GM12878 (cell line): ENCODE results near the gene ST7. TPM values are rescaled to one million over a fixed set of nuclear protein-coding genes. Genes with fewer than 3 reads are reported as not detected.

Experiments
- BHLHE40 ChIP-seq, 2 experiments: fragments of 450-650 bp in 1 of 2; IDR thresholded peaks; 2 replicates each; pipeline ENCODE4 v1.6.1; 2011 to 2017; ENCODE audit warnings: low read depth in 2 of 2, borderline replicate concordance in 1 of 2, improper control_type of control experiment in 1 of 2, low read length in 1 of 2, mild to moderate bottlenecking in 1 of 2
- CBFB ChIP-seq: IDR thresholded peaks from 2 replicates; pipeline ENCODE4 v1.6.1; 2016; ENCODE audit warnings: antibody characterized with exemption, low read depth
- CHD1 ChIP-seq: IDR thresholded peaks from 2 replicates; pipeline ENCODE4 v1.6.1; 2012; ENCODE audit warnings: low read depth, low read length, improper control_type of control experiment
- CREB1 ChIP-seq: IDR thresholded peaks from 2 replicates; pipeline ENCODE4 v1.6.1; 2012; ENCODE audit warnings: low read depth, mild to moderate bottlenecking, inconsistent platforms
- CREM ChIP-seq: IDR thresholded peaks from 2 replicates; pipeline ENCODE4 v1.6.1; 2014; ENCODE audit warnings: antibody characterized with exemption, low read depth
- GABPA ChIP-seq: IDR thresholded peaks from 2 replicates; pipeline ENCODE4 v1.6.1; 2014; ENCODE audit warnings: antibody characterized with exemption, low read depth, mild to moderate bottlenecking, inconsistent platforms
- HSF1 ChIP-seq: fragments of 150-350 bp; IDR thresholded peaks from 2 replicates; pipeline ENCODE4 v1.6.1; 2014; ENCODE audit warnings: mild to moderate bottlenecking, low read depth, low read length
- IKZF1 ChIP-seq: fragments of 450-650 bp; conservative IDR thresholded peaks from 2 replicates; pipeline ENCODE4 v1.6.1; 2017; ENCODE audit warnings: antibody characterized with exemption, mild to moderate bottlenecking
- MTA3 ChIP-seq: IDR thresholded peaks from 2 replicates; pipeline ENCODE4 v1.6.1; 2012; ENCODE audit warnings: low read length, inconsistent platforms, borderline replicate concordance
- POLR2AphosphoS2 ChIP-seq: IDR thresholded peaks from 2 replicates; pipeline ENCODE4 v1.6.1; 2011; ENCODE audit warnings: low read depth, mild to moderate bottlenecking, low read length, improper control_type of control experiment, moderate library complexity
- RAD51 ChIP-seq: fragments of 450-650 bp; IDR thresholded peaks from 2 replicates; pipeline ENCODE4 v1.6.1; 2016; ENCODE audit warnings: moderate library complexity, mild to moderate bottlenecking, inconsistent platforms
- RCOR1 ChIP-seq: conservative IDR thresholded peaks from 2 replicates; pipeline ENCODE4 v1.6.1; 2012; ENCODE audit warnings: low read depth, low read length, improper control_type of control experiment
- SP1 ChIP-seq: IDR thresholded peaks from one replicate; pipeline ENCODE4 v1.6.1; 2011; ENCODE audit warnings: low read depth, low read length
- ZBTB4 ChIP-seq: fragments of 450-650 bp; formaldehyde crosslinking; IDR thresholded peaks from 2 replicates; pipeline ENCODE4 v1.4.0; 2022; ENCODE audit warnings: mild to moderate bottlenecking, moderate library complexity
- polyA plus RNA-seq, 11 experiments: library from polyadenylated mRNA; depleted of rRNA in 4 of 11; unstranded in 6 of 11; stranded (reverse) in 5 of 11; fragments of >200 nt; fragmentation: Nextera tagmentation in 4 of 11; fragmentation: Illumina TruSeq in 1 of 11; extraction: Ambion mirVana in 4 of 11; extraction: Trizol in 1 of 11; gene quantifications; 1 replicate in 1 of 11; 2 replicates in 10 of 11; pipeline versions ENCODE4 v1.2.1 to v1.2.3, GENCODE V29; 2011 to 2016; ENCODE audit warnings: inconsistent platforms in 2 of 11, missing spikeins in 2 of 11, low read depth in 1 of 11
- total RNA-seq, 4 experiments: library from RNA; depleted of rRNA in 3 of 4; stranded (reverse); fragments of >200 nt in 3 of 4; fragmentation: Illumina TruSeq in 1 of 4; extraction: Trizol in 1 of 4; gene quantifications; 2 replicates each; pipeline versions ENCODE4 v1.2.1 to v1.2.3, GENCODE V29; 2013 to 2021
- TF ChIP-seq, protein P1 (sequence below): fragments of 450-650 bp; IDR thresholded peaks from 2 replicates; pipeline ENCODE4 v1.6.1; 2017; ENCODE audit warnings: mild to moderate bottlenecking, moderate library complexity
- TF ChIP-seq, protein P2 (sequence below): IDR thresholded peaks from 2 replicates; pipeline ENCODE4 v1.6.1; 2011; ENCODE audit warnings: borderline replicate concordance, low read depth, mild to moderate bottlenecking, moderate library complexity, mixed read lengths, low read length; ENCODE audit not compliant: insufficient read depth; ENCODE audit errors: extremely low read length
- TF ChIP-seq, protein P3 (sequence below): IDR thresholded peaks from 2 replicates; pipeline ENCODE4 v1.6.1; 2012; ENCODE audit warnings: low read length, inconsistent platforms
- TF ChIP-seq, protein P4 (sequence below): IDR thresholded peaks from 2 replicates; pipeline ENCODE4 v1.6.1; 2012; ENCODE audit warnings: low read depth, low read length, improper control_type of control experiment

ST7 gene
- total and polyA plus RNA-seq, 10 of the 15 experiments (the other 5 are each of a cell fraction or from before 2014, with no cell fraction given) = 27.7 to 76.4 (median 53.6) TPM

- TF ChIP-seq CREB1 (0 out of 2 replicates have a peak, but pooled peaks have one; percentile 19), CREM (no peak), ZBTB4 (CRISPR knock-in tag) (no peak), CHD1 (no peak), BHLHE40 (IDR thresholded peaks at IDR 0.05; ENCODE audit: borderline replicate concordance in 1 of 2, low read depth in 2 of 2, low read length in 1 of 2) (peak in 1 of 2 experiments; percentile 57; a peak in 1 of 4 replicates), IKZF1 (no peak), MTA3 (no peak), GABPA (no peak), CBFB (no peak), RAD51 (peak; percentile 89), HSF1 (no peak), SP1 (no peak), RCOR1 (no peak), POLR2AphosphoS2 (no peak)
- TF ChIP-seq, protein P1, sequence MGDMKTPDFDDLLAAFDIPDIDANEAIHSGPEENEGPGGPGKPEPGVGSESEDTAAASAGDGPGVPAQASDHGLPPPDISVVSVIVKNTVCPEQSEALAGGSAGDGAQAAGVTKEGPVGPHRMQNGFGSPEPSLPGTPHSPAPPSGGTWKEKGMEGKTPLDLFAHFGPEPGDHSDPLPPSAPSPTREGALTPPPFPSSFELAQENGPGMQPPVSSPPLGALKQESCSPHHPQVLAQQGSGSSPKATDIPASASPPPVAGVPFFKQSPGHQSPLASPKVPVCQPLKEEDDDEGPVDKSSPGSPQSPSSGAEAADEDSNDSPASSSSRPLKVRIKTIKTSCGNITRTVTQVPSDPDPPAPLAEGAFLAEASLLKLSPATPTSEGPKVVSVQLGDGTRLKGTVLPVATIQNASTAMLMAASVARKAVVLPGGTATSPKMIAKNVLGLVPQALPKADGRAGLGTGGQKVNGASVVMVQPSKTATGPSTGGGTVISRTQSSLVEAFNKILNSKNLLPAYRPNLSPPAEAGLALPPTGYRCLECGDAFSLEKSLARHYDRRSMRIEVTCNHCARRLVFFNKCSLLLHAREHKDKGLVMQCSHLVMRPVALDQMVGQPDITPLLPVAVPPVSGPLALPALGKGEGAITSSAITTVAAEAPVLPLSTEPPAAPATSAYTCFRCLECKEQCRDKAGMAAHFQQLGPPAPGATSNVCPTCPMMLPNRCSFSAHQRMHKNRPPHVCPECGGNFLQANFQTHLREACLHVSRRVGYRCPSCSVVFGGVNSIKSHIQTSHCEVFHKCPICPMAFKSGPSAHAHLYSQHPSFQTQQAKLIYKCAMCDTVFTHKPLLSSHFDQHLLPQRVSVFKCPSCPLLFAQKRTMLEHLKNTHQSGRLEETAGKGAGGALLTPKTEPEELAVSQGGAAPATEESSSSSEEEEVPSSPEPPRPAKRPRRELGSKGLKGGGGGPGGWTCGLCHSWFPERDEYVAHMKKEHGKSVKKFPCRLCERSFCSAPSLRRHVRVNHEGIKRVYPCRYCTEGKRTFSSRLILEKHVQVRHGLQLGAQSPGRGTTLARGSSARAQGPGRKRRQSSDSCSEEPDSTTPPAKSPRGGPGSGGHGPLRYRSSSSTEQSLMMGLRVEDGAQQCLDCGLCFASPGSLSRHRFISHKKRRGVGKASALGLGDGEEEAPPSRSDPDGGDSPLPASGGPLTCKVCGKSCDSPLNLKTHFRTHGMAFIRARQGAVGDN = peak; percentile 76
- TF ChIP-seq, protein P2, sequence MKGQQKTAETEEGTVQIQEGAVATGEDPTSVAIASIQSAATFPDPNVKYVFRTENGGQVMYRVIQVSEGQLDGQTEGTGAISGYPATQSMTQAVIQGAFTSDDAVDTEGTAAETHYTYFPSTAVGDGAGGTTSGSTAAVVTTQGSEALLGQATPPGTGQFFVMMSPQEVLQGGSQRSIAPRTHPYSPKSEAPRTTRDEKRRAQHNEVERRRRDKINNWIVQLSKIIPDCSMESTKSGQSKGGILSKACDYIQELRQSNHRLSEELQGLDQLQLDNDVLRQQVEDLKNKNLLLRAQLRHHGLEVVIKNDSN = no peak
- TF ChIP-seq, protein P3, sequence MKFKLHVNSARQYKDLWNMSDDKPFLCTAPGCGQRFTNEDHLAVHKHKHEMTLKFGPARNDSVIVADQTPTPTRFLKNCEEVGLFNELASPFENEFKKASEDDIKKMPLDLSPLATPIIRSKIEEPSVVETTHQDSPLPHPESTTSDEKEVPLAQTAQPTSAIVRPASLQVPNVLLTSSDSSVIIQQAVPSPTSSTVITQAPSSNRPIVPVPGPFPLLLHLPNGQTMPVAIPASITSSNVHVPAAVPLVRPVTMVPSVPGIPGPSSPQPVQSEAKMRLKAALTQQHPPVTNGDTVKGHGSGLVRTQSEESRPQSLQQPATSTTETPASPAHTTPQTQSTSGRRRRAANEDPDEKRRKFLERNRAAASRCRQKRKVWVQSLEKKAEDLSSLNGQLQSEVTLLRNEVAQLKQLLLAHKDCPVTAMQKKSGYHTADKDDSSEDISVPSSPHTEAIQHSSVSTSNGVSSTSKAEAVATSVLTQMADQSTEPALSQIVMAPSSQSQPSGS = no peak
- TF ChIP-seq, protein P4, sequence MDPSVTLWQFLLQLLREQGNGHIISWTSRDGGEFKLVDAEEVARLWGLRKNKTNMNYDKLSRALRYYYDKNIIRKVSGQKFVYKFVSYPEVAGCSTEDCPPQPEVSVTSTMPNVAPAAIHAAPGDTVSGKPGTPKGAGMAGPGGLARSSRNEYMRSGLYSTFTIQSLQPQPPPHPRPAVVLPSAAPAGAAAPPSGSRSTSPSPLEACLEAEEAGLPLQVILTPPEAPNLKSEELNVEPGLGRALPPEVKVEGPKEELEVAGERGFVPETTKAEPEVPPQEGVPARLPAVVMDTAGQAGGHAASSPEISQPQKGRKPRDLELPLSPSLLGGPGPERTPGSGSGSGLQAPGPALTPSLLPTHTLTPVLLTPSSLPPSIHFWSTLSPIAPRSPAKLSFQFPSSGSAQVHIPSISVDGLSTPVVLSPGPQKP = no peak
These were observed 63.7 kb downstream of the ST7 start (continued) for GRCh38 chr7:117017017-117017451.
